Measurements from ENCODE around the gene TARS1. TPM values are rescaled to one million over a fixed set of nuclear protein-coding genes. Genes with fewer than 3 reads are reported as not detected.

The TARS1 gene
- total RNA-seq, 4 donors from 2014 or later, result 78.3 to 96.6 (median 81.1) TPM

DNA sequence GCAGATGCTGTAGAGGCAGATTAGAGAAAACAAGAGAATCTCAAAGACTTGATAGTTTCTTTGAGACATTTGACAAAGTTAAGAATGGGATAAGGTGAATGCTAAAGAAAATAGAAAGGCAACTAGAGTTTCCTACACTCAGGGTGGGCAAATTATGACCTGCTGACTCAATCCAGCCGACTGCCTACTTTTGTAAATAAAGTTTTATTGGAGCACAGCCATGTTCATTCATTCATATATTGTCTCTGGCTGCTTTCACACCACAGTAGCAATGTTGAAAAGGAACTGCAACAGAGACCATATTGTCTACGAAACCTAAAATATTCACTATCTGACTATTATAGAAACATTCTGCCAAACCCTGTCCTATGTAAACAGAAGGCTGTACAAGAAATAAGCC, 37.6 kb upstream of the TARS1 start:
- 74 to 84% methylated on average over 2 of the region's 2 CpGs for WGBS, 2 donors
- DNase-seq, result no peak
- Histone ChIP-seq H3K36me3 (no peaks in the 10 kb centered on the region), H3K4me3 (replicated peaks in 1 of 3) (no peak overlapping the region), H3K9me3 (no peaks in the 10 kb centered on the region), H3K4me1 (peaks cover 0 to 3% of the 10 kb centered on the region in 2 donors), H3K27me3 (no peaks in the 10 kb centered on the region), H3K27ac (no peak overlapping the region)
- intact Hi-C loops (cut with DNase I), result no loop called here
- TF ChIP-seq, protein P1, sequence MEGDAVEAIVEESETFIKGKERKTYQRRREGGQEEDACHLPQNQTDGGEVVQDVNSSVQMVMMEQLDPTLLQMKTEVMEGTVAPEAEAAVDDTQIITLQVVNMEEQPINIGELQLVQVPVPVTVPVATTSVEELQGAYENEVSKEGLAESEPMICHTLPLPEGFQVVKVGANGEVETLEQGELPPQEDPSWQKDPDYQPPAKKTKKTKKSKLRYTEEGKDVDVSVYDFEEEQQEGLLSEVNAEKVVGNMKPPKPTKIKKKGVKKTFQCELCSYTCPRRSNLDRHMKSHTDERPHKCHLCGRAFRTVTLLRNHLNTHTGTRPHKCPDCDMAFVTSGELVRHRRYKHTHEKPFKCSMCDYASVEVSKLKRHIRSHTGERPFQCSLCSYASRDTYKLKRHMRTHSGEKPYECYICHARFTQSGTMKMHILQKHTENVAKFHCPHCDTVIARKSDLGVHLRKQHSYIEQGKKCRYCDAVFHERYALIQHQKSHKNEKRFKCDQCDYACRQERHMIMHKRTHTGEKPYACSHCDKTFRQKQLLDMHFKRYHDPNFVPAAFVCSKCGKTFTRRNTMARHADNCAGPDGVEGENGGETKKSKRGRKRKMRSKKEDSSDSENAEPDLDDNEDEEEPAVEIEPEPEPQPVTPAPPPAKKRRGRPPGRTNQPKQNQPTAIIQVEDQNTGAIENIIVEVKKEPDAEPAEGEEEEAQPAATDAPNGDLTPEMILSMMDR (IDR thresholded peaks at IDR 0.05), result no peak
- no peak for TF ChIP-seq POLR2A (IDR thresholded peaks at IDR 0.05)

DNA sequence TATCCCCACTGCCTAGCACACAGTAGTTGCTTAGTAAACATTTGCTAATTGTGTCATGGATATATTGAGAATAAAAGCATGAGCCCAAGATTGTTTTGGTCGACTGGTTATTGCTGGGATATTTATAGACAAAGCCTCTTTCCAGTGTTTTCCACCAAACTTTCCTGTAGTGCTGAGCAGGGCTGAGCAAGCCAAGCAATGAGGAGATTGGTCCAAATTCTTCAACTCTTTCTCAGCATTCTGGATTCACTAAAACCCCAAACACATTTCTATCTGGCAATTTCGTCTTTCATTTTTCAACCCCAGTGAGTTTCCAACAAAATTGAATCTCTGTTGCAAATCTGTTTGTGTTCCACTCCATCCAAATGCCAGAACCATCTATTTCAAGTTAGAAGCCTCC, 31.9 kb upstream of the TARS1 start:
- H3K27me3 ChIP-seq, result no peaks in the 10 kb centered on the region
- H3K4me3 ChIP-seq (replicated peaks in 1 of 3), result no peak overlapping the region
- no peaks in the 10 kb centered on the region for H3K9me3 ChIP-seq
- H3K4me1 ChIP-seq, result no peaks in the 10 kb centered on the region
- DNase-seq, result no peak
- TF ChIP-seq, protein P1 (IDR thresholded peaks at IDR 0.05), result no peak
- no peak for TF ChIP-seq POLR2A (IDR thresholded peaks at IDR 0.05)
- no peak overlapping the region for H3K27ac ChIP-seq
- intact Hi-C loops (cut with DNase I), result no loop called here
- no peaks in the 10 kb centered on the region for H3K36me3 ChIP-seq
- 70 to 79% methylated on average over 2 of the region's 2 CpGs for WGBS, 2 donors

DNA sequence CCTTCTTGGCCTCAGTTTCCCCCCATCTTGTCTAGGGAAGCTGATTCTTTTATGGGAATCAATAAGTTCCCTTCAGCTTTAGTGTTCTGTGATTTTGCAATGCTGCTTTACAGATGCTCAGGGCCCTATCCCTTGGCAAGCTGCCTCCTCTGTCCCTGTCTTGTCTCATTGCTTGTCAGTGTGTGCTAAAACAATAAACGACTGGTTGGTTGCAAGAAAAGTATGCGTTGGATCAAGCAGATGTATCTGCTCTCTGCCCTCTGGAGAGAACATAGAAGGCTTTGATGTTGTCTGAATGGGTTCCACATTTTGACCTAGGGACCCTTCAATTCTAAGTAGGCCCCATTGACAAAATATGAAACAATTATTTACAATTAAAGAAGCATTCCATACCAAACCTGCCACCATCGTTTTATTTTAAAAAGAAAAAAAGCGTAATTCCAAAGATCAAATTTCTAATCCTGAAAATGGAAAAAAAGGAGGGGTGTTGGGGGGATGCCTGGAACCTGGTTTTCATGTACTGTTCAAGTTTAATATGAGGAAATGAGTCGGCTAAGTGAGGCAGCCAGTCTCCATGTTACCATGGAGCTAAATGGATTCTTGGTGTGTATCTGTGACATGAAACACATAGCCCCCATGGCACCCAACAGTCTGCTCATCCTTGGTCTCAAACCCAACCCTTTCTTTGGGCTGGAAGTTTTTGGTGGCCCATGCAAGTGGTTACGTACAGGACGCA, 31.2 kb upstream of the TARS1 start:
- no peak overlapping the region for H3K27ac ChIP-seq
- no peak overlapping the region for H3K4me3 ChIP-seq (replicated peaks in 1 of 3)
- TF ChIP-seq POLR2A (IDR thresholded peaks at IDR 0.05), result no peak
- TF ChIP-seq, protein P1 (IDR thresholded peaks at IDR 0.05), result no peak
- no peaks in the 10 kb centered on the region for H3K9me3 ChIP-seq
- no peaks in the 10 kb centered on the region for H3K27me3 ChIP-seq
- 71 to 77% methylated on average over 7 of the region's 7 CpGs for WGBS, 2 donors
- DNase-seq, result no peak
- H3K36me3 ChIP-seq, result no peaks in the 10 kb centered on the region
- intact Hi-C loops (cut with DNase I), result no loop called here
- no peaks in the 10 kb centered on the region for H3K4me1 ChIP-seq

DNA sequence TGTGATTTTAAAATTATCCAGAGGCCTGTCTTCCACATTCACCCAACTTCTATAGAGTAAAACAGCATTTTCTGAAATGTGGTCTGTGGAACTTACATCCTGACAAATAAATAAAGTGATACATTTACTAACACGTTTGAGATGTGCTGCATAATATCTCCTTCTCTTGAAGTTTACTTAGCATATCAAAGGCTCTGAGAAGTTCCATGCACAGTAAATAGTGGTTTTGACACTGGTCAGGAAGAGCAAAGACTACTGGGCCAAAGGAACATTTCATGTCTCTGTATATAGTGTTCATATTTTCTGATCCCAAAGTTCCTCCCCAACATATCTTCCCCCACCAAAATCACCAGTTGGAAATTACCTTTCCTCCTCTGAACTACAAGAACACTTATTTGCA, 30.5 kb upstream of the TARS1 start:
- Histone ChIP-seq H3K27ac (no peak overlapping the region), H3K4me3 (replicated peaks in 1 of 3) (no peak overlapping the region), H3K27me3 (no peaks in the 10 kb centered on the region), H3K9me3 (no peaks in the 10 kb centered on the region), H3K36me3 (no peaks in the 10 kb centered on the region), H3K4me1 (no peaks in the 10 kb centered on the region)
- DNase-seq, result no peak
- TF ChIP-seq, protein P1 (IDR thresholded peaks at IDR 0.05), result no peak
- TF ChIP-seq POLR2A (IDR thresholded peaks at IDR 0.05), result no peak
- intact Hi-C loops (cut with DNase I), result no loop called here
- WGBS, 2 donors, result 55 to 85% methylated on average over 1 of the region's 1 CpG

DNA sequence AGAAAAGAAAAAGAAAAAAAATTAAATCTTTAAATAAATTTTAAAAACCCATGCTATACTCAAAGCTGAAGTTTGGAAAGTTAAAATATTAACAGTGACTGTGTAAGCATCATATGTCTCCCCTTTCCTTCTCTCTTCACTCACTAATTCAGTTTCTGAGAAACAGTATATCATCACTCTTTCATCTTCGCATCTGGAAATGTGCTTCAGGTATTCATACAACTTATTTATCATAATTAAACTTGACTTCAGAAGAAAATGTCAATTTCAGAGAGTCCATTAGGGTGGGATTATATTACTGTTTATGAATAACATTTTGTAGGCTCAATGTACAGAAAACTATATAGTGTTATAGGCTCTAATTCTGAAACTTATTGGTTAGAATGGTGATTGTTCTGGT, 29.3 kb upstream of the TARS1 start:
- intact Hi-C loops (cut with DNase I), result no loop called here
- Histone ChIP-seq H3K36me3 (no peaks in the 10 kb centered on the region), H3K9me3 (no peaks in the 10 kb centered on the region), H3K27ac (no peak overlapping the region), H3K4me1 (no peaks in the 10 kb centered on the region), H3K27me3 (no peaks in the 10 kb centered on the region), H3K4me3 (replicated peaks in 1 of 3) (no peak overlapping the region)
- WGBS, 2 donors, result 95 to 96% methylated on average over 1 of the region's 1 CpG
- no peak for DNase-seq
- TF ChIP-seq, protein P1 (IDR thresholded peaks at IDR 0.05), result no peak
- TF ChIP-seq POLR2A (IDR thresholded peaks at IDR 0.05), result no peak
